Kasumi-1 (cell line): ENCODE data around the gene ZNF729.
"Not testable (repeated sequence)": the region's sequence is repeated elsewhere in the genome, so short reads cannot be mapped to it uniquely, and the experiment has no call there.

Source experiments
- DNase-seq, 2 experiments: peaks; one replicate each; lab custom pipeline; 2025; lab: John Stamatoyannopoulos, UW

ZNF729 gene

GRCh38 chr19:22286151-22286810 is at the start of gene ZNF729:
ZNF729 (plus strand) TSS chr19:22286441; CDS start chr19:22286526, 85 bp downstream.
- no peak for DNase-seq

- no peak for DNase-seq
These were observed 29.4 kb upstream of the ZNF729 start for GRCh38 chr19:22256856-22257255.

GRCh38 chr19:22257381-22257780 is 28.9 kb upstream of the ZNF729 start:
- no peak for DNase-seq

- DNase-seq = no peak
These were observed 28.3 kb upstream of the ZNF729 start for GRCh38 chr19:22257916-22258315.

GRCh38 chr19:22260499-22260898 is 25.7 kb upstream of the ZNF729 start:
- no peak for DNase-seq

- DNase-seq = no peak
These were observed 24.6 kb upstream of the ZNF729 start for GRCh38 chr19:22261596-22261995.

GRCh38 chr19:22263121-22263520 is 23.1 kb upstream of the ZNF729 start:
- no peak for DNase-seq

- DNase-seq = not testable (repeated sequence)
These were observed 35.3 kb downstream of the ZNF729 start for GRCh38 chr19:22321554-22321953.

- DNase-seq = no peak
These were observed 40.0 kb downstream of the ZNF729 start for GRCh38 chr19:22326219-22326618.

GRCh38 chr19:22327321-22327720 is 41.1 kb downstream of the ZNF729 start:
- DNase-seq = no peak

GRCh38 chr19:22331521-22331920 is 45.3 kb downstream of the ZNF729 start:
- DNase-seq = no peak

GRCh38 chr19:22332924-22333323 is 46.7 kb downstream of the ZNF729 start:
- no peak for DNase-seq

GRCh38 chr19:22335716-22336115 is 49.5 kb downstream of the ZNF729 start:
- no peak for DNase-seq

GRCh38 chr19:22354665-22355064 is 68.4 kb downstream of the ZNF729 start:
- DNase-seq = no peak
